ENCODE results near the gene UNC13C.

UNC13C gene

GRCh38 chr15:54119051-54119450, 140.8 kb downstream of the UNC13C start:
- DNase-seq (ENCODE audit: low spot score), result no peak

DNA sequence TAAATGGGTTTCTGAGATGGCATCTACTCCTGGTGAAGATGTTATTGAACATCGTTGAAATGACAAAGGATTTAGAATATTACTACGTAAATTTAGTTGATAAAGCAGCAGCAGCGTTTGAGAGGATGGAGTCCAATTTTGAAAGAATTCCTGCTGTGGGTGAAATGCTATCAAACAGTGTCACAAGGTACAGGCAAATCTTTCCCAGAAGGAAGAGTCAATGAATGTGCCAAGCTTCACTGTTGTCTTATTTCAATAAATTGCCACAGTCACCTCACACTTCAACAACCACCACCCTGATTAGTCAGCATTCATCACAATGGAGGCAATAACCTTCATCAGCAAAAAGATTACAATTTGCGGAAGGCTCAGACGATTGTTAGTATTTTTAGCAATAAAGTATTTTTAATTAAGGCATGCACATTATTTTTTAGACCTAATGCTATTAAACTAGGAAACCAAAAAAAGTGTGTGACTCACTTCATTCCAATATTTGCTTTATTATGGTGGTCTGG, 142.8 kb downstream of the UNC13C start:
- DNase-seq (ENCODE audit: low spot score), result no peak

- DNase-seq (ENCODE audit: low spot score), result no peak
Observed at GRCh38 chr15:54127574-54127973, 149.3 kb downstream of the UNC13C start.

GRCh38 chr15:54131410-54131809, 153.2 kb downstream of the UNC13C start:
- DNase-seq (ENCODE audit: low spot score), result no peak

- DNase-seq (ENCODE audit: low spot score), result no peak
Observed at GRCh38 chr15:54149115-54149531, 170.9 kb downstream of the UNC13C start.

GRCh38 chr15:54150255-54150654, 172.0 kb downstream of the UNC13C start:
- no peak for DNase-seq (ENCODE audit: low spot score)

DNA sequence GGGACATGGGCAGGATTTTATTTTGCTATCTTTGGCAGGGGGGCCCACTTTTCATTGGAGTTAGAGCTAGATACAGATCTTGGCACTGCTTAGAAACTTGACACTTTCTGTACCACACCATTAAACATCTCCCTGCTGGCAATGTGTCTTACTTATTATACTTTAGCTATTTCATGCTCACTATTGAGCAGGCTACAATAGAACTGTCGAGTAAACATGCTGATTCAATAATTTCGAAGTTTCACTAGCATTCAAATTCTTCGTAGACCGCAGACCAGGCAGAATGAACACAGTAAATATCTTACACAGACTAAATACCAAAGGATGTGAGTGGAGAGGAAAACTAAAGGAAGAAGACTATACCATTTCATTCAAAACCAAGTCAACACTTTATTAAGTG, 180.8 kb downstream of the UNC13C start:
- DNase-seq (ENCODE audit: low spot score), result no peak

- DNase-seq (ENCODE audit: low spot score), result no peak
Observed at GRCh38 chr15:54187325-54187724, 209.1 kb downstream of the UNC13C start.

- no peak for DNase-seq (ENCODE audit: low spot score)
Observed at GRCh38 chr15:54197995-54198394, 219.8 kb downstream of the UNC13C start.

DNA sequence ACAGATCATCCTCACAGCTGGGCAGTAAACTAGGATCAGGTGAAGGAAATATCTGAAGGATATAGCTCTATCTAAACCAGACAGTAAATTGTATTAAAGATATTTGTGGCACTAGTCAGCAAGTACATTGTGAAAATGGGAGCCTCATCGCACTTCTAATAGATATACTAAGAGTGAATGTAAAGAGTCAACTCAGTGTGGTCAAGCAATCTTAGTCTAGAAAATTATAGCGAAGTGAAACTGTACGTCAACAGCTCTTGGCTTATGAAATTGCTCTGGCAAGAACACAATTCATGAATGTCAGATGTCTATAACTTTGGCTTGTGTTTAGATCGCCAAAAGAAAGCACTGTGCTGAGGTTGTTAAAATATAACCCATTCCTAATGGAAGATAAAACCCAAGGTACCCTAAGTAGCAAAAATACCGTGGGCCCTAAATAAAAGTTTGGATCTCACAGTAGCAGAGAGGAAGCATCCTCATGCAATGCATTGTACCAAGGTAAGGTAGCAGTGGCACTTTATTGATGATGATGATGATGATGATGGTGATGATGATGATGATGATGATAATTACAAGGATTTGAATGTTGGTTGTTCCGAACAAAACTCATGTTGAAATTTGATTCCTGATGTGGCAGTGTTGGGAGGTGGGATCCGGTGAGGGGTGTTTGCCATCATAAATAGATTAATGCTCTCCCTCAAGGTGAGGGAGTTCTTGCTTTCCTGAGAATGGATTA, 228.5 kb downstream of the UNC13C start:
- DNase-seq (ENCODE audit: low spot score), result no peak

GRCh38 chr15:54208786-54209185, 230.5 kb downstream of the UNC13C start:
- no peak for DNase-seq (ENCODE audit: low spot score)

GRCh38 chr15:54212635-54213034, 234.4 kb downstream of the UNC13C start:
- no peak for DNase-seq (ENCODE audit: low spot score)

DNA sequence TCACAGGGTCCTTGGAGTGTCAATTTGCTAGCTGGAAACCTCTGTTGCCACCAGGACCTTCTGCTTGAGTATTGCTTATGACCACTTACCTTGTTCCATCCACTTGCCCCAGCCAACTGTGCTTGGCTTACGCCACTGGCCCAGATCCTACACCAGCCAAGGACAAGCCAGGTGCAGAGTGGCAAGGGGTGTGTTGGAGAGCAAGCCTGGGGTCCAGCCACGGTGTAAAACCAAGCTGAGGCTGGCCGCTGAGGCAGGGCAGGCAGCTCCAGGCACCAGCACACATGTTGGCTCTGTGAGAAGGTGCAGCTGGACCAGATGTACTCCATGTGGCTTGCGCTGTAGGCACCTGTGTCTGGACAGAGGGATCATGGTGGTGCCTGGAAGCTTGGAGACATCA, 248.2 kb downstream of the UNC13C start:
- no peak for DNase-seq (ENCODE audit: low spot score)

- no peak for DNase-seq (ENCODE audit: low spot score)
Observed at GRCh38 chr15:54227569-54227968, 249.3 kb downstream of the UNC13C start.

- DNase-seq (ENCODE audit: low spot score), result no peak
Observed at GRCh38 chr15:54250326-54250725, 272.1 kb downstream of the UNC13C start.

DNA sequence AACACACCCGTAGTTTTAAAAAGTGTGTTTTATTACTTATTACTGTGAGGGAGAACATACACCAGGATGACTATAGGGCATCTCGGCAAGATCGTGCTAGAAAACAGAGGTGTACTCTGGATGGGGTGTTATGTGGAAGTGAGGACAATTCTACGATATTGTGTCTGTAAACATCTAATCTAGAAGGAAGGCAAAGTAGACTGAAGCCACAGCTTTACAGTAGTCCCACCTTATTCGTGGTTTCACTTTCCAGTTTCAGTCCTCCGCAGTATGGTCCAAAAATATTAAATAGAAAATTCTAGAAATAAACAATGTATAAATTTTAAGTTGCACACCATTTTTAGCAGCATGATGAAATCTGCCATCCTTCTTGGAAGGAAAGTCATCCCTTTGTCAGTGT, 277.9 kb downstream of the UNC13C start:
- no peak for DNase-seq (ENCODE audit: low spot score)

DNA sequence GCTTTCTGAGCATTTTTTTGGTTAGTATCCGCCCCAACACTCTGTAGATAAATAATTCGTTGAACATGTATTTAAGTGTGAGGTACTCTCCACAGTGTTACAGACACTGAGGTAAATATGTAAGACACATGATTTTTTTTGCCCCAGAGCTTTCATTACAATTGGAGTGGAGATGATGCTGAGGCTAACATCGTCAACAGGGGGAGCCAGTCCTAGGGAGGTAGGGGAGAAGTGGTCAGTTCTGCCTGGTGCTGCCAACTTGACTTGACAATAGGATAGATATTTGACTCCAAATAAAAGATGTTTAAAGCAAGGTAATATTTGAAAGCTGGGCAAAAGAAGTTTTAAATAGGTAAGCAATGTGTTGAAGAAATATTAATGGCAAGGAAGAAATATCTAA, 295.7 kb downstream of the UNC13C start:
- no peak for DNase-seq (ENCODE audit: low spot score)

DNA sequence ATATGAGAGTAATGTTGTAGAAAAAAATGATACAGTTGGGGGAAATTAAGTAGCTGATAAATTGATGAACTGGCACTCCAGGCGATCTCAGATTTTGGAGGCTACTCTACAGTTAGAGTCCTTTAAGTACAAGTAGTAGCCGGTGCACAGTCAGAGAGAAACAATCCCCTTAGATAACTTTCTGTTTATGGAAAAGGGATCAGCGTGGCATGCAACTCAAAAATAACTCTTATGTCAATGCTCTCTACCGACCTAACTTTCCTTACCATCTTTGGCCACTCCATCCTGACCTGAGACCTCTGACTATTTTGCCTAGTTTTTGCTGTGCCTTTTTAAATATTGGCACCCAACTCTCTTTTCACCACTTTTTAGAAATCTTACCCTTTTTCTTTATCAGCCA, 299.6 kb downstream of the UNC13C start:
- DNase-seq (ENCODE audit: low spot score), result no peak

DNA sequence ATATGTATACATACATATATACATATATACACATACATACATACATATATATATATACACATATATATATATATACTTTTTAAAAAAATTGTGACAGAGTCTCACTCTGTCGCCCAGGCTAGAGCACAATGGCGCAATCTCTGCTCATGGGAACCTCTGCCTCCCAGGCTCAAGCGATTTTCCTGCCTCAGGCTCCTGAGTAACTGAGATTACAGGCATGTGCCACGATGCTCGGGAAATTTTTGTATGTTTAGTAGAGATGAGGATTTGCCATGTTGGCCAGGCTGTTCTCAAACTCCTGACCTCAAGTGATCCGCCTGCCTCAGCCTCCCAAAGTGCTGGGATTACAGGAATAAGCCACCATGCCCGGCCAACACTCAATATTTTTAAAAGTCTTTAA, 302.5 kb downstream of the UNC13C start:
- DNase-seq (ENCODE audit: low spot score), result no peak

- no peak for DNase-seq (ENCODE audit: low spot score)
Observed at GRCh38 chr15:54282228-54282836, 304.1 kb downstream of the UNC13C start.

GRCh38 chr15:54288049-54288448, 309.8 kb downstream of the UNC13C start:
- DNase-seq (ENCODE audit: low spot score), result no peak

- no peak for DNase-seq (ENCODE audit: low spot score)
Observed at GRCh38 chr15:54289590-54290136, 311.4 kb downstream of the UNC13C start.

DNA sequence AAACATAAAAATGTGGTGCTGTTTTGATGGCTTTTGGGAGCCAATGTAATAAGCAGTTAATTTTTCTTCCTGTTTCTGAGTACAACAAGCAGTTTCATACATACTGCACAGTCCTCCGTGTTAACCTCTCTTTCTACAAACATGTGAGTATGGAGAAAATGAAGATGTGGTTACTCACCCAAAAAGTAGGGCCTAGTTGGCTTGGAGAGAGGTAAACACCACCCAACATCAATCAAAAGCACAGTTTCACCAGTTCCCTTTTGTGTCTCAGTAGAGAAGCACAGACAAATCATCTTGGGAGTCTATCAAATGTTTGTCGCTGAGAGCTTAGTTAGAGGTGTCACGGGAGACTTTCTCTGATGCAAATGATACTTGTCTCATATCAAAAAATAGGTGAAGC, 320.2 kb downstream of the UNC13C start:
- DNase-seq (ENCODE audit: low spot score), result no peak
